Spinal cord (tissue), 10 donors: Measurements from ENCODE around the gene NCOA4. TPM values are rescaled to one million over a fixed set of nuclear protein-coding genes. Genes with fewer than 3 reads are reported as not detected.

ENCODE experiments used
- DNase-seq, 6 donors: peaks; one replicate each; pipeline versions ENCODE4 v3.0.0 to v3.0.0-alpha.2; 2013 to 2015; ENCODE audit warnings: low spot score in 6 of 6, low read depth in 4 of 6
- H3K27ac ChIP-seq: one replicate; pipeline ENCODE4 v1.5.1; 2013; ENCODE audit warnings: low read depth, low read length, control low read depth
- H3K27me3 ChIP-seq: one replicate; pipeline ENCODE4 v1.6.1; 2013; ENCODE audit warnings: low read length; ENCODE audit not compliant: control insufficient read depth, insufficient read depth
- H3K36me3 ChIP-seq: one replicate; pipeline ENCODE4 v1.6.1; 2013; ENCODE audit warnings: low read length; ENCODE audit not compliant: control insufficient read depth, insufficient read depth
- H3K4me1 ChIP-seq: one replicate; pipeline ENCODE4 v1.6.1; 2013; ENCODE audit warnings: low read length; ENCODE audit not compliant: control insufficient read depth, insufficient read depth
- H3K4me3 ChIP-seq: one replicate; pipeline ENCODE4 v1.5.1; 2013; ENCODE audit warnings: low read depth, low read length, control low read depth
- H3K9me3 ChIP-seq: one replicate; pipeline ENCODE4 v1.6.1; 2013; ENCODE audit warnings: low read length; ENCODE audit not compliant: control insufficient read depth, insufficient read depth
- WGBS: methylation state at CpG from one replicate; pipeline ENCODE4 v1.1.5; 2013; ENCODE audit warnings: missing lambda C conversion rate; ENCODE audit not compliant: insufficient coverage; 5-methylcytosine and 5-hydroxymethylcytosine counted together
- long read RNA-seq, 4 donors: transcript quantifications; one replicate each; lab custom pipeline, GENCODE V29; 2026
- polyA plus RNA-seq, 2 donors: library from polyadenylated mRNA; unstranded; fragments of 120-200 nt; gene quantifications; one replicate each; pipeline ENCODE4 v1.2.1, GENCODE V29; 2013; ENCODE audit not compliant: insufficient read length in 2 of 2
- total RNA-seq, 2 donors: library from RNA; depleted of rRNA in 1 of 2; stranded (reverse); fragments of 120-200 nt in 1 of 2; fragments of >200 nt in 1 of 2; gene quantifications; one replicate each; pipeline versions ENCODE4 v1.2.3 to v1.2.4, GENCODE V29; 2013 to 2014
- donor health status: healthy.

Gene NCOA4
- total RNA-seq (100 to 1,000 TPM; 201 to 427 TPM), polyA plus RNA-seq (100 to 1,000 TPM; 118 to 154 TPM)
- long read RNA-seq, donor 1, transcript NCOA4-204 (10 exons, 3,549 nt): major isoform, 26 of 51 reads
- long read RNA-seq, donor 1, partial matches to known transcripts: 24 of 51 reads
- long read RNA-seq, donor 1, other reads (novel, unspliced or antisense): 0 of 51 reads
- long read RNA-seq, donor 2, transcript NCOA4-204 (10 exons, 3,549 nt): major isoform, 6 of 28 reads
- long read RNA-seq, donor 2, partial matches to known transcripts: 20 of 28 reads
- long read RNA-seq, donor 2, other reads (novel, unspliced or antisense): 0 of 28 reads
- long read RNA-seq, donor 3, transcript NCOA4-204 (10 exons, 3,549 nt): major isoform, 6 of 42 reads
- long read RNA-seq, donor 3, partial matches to known transcripts: 35 of 42 reads
- long read RNA-seq, donor 3, other reads (novel, unspliced or antisense): 0 of 42 reads
- long read RNA-seq, donor 4, transcript NCOA4-204 (10 exons, 3,549 nt): major isoform, 14 of 68 reads
- long read RNA-seq, donor 4, partial matches to known transcripts: 54 of 68 reads
- long read RNA-seq, donor 4, other reads (novel, unspliced or antisense): 0 of 68 reads

GRCh38 chr10:46030091-46030937 lies at the start of gene NCOA4:
Gene NCOA4 (minus strand): TSS chr10:46030623. CDS start chr10:46016680, 13,943 bp downstream.
- peak within 1 kb of the TSS; percentile 91 for H3K4me3 ChIP-seq
- DNase-seq: peak; percentile 96 to 99 (median 98)
- WGBS: 0% methylated on average over 53 of the region's 59 CpGs
- H3K4me1 ChIP-seq: peaks cover 7% of the 10 kb centered on the region
- no peaks in the 10 kb centered on the region for H3K27me3 ChIP-seq
- no peaks in the 10 kb centered on the region for H3K9me3 ChIP-seq
- H3K27ac ChIP-seq: peak within 1 kb of the TSS; percentile 88
- H3K36me3 ChIP-seq: peaks cover 3% of the 10 kb centered on the region

- H3K27ac ChIP-seq: no peak overlapping the region
- H3K36me3 ChIP-seq: no peaks in the 10 kb centered on the region
- H3K27me3 ChIP-seq: no peaks in the 10 kb centered on the region
- H3K4me3 ChIP-seq: no peak overlapping the region
- no peak for DNase-seq
- H3K4me1 ChIP-seq: no peaks in the 10 kb centered on the region
- no peaks in the 10 kb centered on the region for H3K9me3 ChIP-seq
- no CpG with 5 or more reads among the region's 4 CpGs for WGBS
Measured at GRCh38 chr10:46079831-46080585, 49.6 kb upstream of the NCOA4 start.

DNA sequence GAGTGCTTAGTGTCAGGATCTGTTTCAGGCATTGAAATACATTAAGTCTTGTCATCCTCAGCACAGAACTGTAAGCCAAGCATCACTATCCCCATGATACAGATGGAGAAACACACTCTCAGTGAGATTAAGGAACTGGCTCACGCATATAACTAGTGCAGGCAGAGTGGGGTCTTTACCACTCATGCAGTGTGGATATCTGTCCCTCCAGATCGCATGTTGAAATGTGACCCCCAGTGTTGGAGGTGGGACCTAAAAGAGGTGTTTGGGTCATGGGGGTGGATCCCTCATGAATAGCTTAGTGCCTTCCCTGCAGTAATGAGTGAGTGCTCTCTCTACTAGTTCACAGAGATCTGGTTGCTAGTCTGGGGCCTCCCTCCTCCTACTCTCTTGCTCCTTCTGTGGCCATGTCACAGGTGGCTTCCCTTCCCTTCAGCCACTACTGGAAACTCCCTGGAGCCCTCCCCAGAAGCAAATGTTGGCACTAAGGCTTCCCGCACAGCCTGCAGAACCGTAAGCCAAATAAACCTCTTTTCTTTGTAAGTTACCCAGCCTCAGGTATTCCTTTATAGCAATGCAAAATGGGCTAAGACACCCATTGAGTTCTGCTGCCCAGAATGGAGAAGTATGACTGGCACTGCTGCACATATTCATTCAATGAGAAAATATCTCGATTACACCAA lies 47.4 kb upstream of the NCOA4 start:
- H3K9me3 ChIP-seq: no peaks in the 10 kb centered on the region
- H3K36me3 ChIP-seq: no peaks in the 10 kb centered on the region
- H3K27ac ChIP-seq: no peak overlapping the region
- no peaks in the 10 kb centered on the region for H3K27me3 ChIP-seq
- DNase-seq: no peak
- H3K4me3 ChIP-seq: no peak overlapping the region
- WGBS: 89% methylated on average over 3 of the region's 5 CpGs
- H3K4me1 ChIP-seq: no peaks in the 10 kb centered on the region

DNA sequence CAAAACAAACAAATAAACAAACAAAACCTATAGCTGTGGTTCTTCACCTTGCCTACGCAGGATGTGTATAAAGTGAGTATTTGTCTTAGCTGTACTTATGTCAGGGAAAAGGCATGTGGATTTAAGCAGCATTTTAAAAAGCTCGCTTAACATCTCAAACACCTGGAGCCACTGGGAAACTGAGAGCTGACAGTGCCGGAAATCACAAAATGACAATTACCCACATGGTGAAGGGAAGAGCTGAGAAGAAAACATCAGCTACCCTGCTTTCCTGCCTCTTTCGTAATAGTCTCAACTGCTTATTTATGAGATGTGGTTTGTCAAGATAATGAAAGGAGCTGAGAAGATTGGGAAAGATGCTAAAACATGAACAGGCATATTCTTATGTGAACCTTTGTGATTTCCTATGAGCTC lies 46.7 kb upstream of the NCOA4 start:
- no peaks in the 10 kb centered on the region for H3K4me1 ChIP-seq
- H3K4me3 ChIP-seq: no peak overlapping the region
- no peaks in the 10 kb centered on the region for H3K36me3 ChIP-seq
- H3K9me3 ChIP-seq: no peaks in the 10 kb centered on the region
- no peaks in the 10 kb centered on the region for H3K27me3 ChIP-seq
- WGBS: no CpG with 5 or more reads among the region's 4 CpGs
- no peak overlapping the region for H3K27ac ChIP-seq
- DNase-seq: peak in 1 of 6 donors; percentile 34

DNA sequence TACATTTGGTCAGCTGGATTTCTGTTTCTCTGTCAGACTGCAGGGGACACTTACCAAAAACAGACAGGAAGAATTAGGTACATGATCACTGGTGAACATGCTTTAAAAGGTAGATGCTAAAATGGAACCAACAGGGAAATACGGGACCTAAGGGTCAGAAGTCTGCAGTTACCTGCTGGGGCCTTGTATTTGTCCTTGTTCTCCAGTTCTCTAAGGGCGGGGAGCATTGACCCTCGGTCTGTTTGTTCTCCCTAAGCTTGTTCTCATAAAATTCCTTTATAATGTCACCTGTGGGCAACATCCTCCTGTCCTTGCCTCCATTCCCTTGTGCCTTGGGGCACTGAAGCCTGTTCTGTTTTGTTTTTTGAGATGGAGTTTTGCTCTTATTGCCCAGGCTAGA lies 45.4 kb upstream of the NCOA4 start:
- WGBS: 78% methylated on average over 3 of the region's 3 CpGs
- H3K4me3 ChIP-seq: no peak overlapping the region
- H3K27ac ChIP-seq: no peak overlapping the region

DNA sequence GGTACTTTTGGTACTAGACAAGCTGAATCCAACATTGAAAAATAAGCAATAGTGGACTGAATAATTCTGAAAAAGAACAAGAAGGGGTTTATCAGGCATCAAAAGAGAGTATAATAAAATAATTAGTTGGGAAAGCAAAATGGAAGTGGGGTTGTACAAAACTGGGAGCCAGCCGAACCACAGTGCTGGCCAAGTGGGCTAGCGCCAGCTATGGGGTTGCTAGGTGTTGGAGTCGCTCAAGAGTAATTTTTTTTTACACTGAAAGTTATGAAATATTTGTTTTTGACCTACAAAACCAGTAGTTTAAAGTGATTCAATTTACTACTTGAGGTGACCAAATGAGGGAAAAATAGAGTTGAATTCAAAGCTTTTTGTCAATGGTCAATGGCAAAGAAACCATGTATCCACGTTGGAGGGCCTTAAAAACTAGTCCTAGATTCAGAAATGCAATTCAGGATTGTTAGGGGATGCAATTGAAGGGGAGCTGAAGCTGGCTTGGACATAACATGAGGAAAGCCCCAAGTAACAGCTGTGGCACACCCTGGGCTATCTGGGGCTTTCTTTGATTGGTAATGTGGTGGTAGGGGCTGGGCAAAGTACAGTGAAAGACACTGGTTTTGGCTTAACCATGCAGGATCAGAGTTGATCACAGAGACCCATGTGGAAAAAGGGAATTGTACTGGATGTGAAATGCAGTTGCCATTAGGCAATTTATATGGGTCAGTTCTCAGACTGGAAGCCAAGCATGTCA lies 43.9 kb upstream of the NCOA4 start:
- DNase-seq: no peak
- Histone ChIP-seq H3K4me3 (no peak overlapping the region), H3K9me3 (no peaks in the 10 kb centered on the region), H3K27ac (no peak overlapping the region), H3K27me3 (no peaks in the 10 kb centered on the region), H3K36me3 (no peaks in the 10 kb centered on the region), H3K4me1 (no peaks in the 10 kb centered on the region)
- 33% methylated on average over 2 of the region's 4 CpGs for WGBS

More for the DNA sequence above, 45.4 kb upstream of the NCOA4 start:
- H3K9me3 ChIP-seq: no peaks in the 10 kb centered on the region
- no peak for DNase-seq
- no peaks in the 10 kb centered on the region for H3K4me1 ChIP-seq
- no peaks in the 10 kb centered on the region for H3K27me3 ChIP-seq
- no peaks in the 10 kb centered on the region for H3K36me3 ChIP-seq

- Histone ChIP-seq H3K27ac (no peak overlapping the region), H3K36me3 (no peaks in the 10 kb centered on the region), H3K4me3 (no peak overlapping the region), H3K4me1 (no peaks in the 10 kb centered on the region), H3K9me3 (no peaks in the 10 kb centered on the region), H3K27me3 (no peaks in the 10 kb centered on the region)
- no CpG with 5 or more reads among the region's 1 CpG for WGBS
- DNase-seq: no peak
Measured at GRCh38 chr10:46073564-46073963, 43.1 kb upstream of the NCOA4 start.

GRCh38 chr10:46070749-46071148 lies 40.3 kb upstream of the NCOA4 start:
- Histone ChIP-seq H3K4me3 (no peak overlapping the region), H3K4me1 (no peaks in the 10 kb centered on the region), H3K36me3 (no peaks in the 10 kb centered on the region), H3K9me3 (no peaks in the 10 kb centered on the region), H3K27me3 (no peaks in the 10 kb centered on the region), H3K27ac (no peak overlapping the region)
- 67% methylated on average over 3 of the region's 6 CpGs for WGBS
- no peak for DNase-seq
